ENCODE results near the gene STXBP2.
A peak's percentile ranks its signal among the peaks of the same experiment; 100 is the strongest.

The STXBP2 gene

DNA sequence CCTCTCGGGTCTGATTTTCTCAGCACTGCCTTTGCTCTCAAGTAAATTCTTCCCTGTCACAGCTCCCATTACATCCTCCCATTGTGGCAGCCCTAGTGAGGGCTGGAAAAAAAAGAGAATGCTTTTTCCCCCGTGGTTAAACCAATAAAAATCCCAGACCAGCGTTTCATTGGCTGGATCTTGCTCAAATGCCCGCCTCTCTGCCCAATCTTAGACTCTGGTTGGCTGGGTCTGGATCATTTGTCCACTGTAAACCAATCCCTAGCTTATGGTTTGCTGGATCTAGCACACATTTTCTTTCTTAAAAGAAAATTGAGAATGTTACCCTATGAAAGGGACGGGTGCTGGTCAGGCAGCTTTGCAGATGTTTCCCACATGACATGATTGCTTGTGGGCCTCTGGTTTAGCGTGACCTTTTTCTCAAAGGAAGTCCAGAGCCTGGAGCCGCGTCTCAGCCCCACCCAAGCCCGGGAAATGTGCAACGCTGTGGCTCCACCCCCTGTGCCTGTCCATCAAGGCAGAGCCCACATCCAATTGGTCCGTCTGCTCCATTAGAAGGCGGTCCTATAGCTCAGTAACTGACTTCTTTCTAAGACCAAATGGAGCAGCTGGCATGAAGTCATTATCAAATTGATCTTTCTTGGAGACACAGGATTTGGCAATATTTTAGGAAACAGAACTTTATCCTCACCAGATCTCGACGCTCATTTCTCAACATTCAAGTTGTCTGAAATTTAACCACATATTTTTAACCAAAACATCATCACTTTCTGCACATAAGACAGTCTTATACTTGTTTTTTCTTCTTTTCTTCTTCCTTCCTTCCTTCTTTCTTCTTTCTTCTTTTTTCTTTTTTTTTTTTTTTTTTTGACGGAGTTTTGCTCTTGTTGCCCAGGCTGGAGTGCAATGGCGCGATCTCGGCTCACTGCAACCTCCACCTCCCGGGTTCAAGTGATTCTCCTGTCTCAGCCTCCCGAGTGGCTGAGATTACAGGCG is 37.4 kb downstream of the STXBP2 start:
- H3K9me3 Mint-ChIP-seq = no peaks in the 10 kb centered on the region
- H3K27me3 Mint-ChIP-seq = peaks cover 86% of the 10 kb centered on the region
- H3K27ac Mint-ChIP-seq (ENCODE audit: low read depth) = no peak overlapping the region
- H3K36me3 Mint-ChIP-seq (ENCODE audit: insufficient read depth) = no peaks in the 10 kb centered on the region
- ATAC-seq (replicated peaks; ENCODE audit: extremely low read depth, poor library complexity, severe bottlenecking) (no peak), DNase-seq (ENCODE audit: low spot score in 2 of 2) (no peak)
- no peak overlapping the region for H3K4me3 Mint-ChIP-seq
- H3K4me1 Mint-ChIP-seq = peaks cover 19% of the 10 kb centered on the region

- H3K4me3 Mint-ChIP-seq = no peak overlapping the region
These were observed 39.5 kb downstream of the STXBP2 start for GRCh38 chr19:7676376-7676775.

GRCh38 chr19:7676854-7677253 is 39.9 kb downstream of the STXBP2 start, which contains the start of gene MCEMP1:
MCEMP1 (plus strand) TSS chr19:7677090; CDS start chr19:7677121, 31 bp downstream.
- Mint-ChIP-seq H3K9me3 (no peaks in the 10 kb centered on the region), H3K27me3 (peaks cover 62% of the 10 kb centered on the region), H3K27ac (ENCODE audit: low read depth) (no peak within 1 kb of the TSS), H3K4me3 (no peak within 1 kb of the TSS), H3K4me1 (peaks cover 29% of the 10 kb centered on the region), H3K36me3 (ENCODE audit: insufficient read depth) (peaks cover 9% of the 10 kb centered on the region)
- DNase-seq (ENCODE audit: low spot score in 2 of 2) (no peak), ATAC-seq (replicated peaks; ENCODE audit: extremely low read depth, poor library complexity, severe bottlenecking) (no peak)

More at GRCh38 chr19:7676376-7676775, 39.5 kb downstream of the STXBP2 start:
- Mint-ChIP-seq H3K27me3 (peaks cover 67% of the 10 kb centered on the region), H3K9me3 (no peaks in the 10 kb centered on the region), H3K36me3 (ENCODE audit: insufficient read depth) (peaks cover 4% of the 10 kb centered on the region), H3K27ac (ENCODE audit: low read depth) (no peak overlapping the region), H3K4me1 (peaks cover 24% of the 10 kb centered on the region)
- no peak for DNase-seq (ENCODE audit: low spot score in 2 of 2)
- ATAC-seq (replicated peaks; ENCODE audit: extremely low read depth, poor library complexity, severe bottlenecking) = no peak

- Mint-ChIP-seq H3K36me3 (ENCODE audit: insufficient read depth) (peaks cover 14% of the 10 kb centered on the region), H3K9me3 (no peaks in the 10 kb centered on the region), H3K4me3 (no peak overlapping the region), H3K4me1 (peaks cover 31% of the 10 kb centered on the region), H3K27me3 (peaks cover 53% of the 10 kb centered on the region), H3K27ac (ENCODE audit: low read depth) (peak overlapping the region; percentile 11)
- ATAC-seq (replicated peaks; ENCODE audit: extremely low read depth, poor library complexity, severe bottlenecking) = no peak
- DNase-seq (ENCODE audit: low spot score in 2 of 2) = no peak
These were observed 40.9 kb downstream of the STXBP2 start for GRCh38 chr19:7677669-7678311.

DNA sequence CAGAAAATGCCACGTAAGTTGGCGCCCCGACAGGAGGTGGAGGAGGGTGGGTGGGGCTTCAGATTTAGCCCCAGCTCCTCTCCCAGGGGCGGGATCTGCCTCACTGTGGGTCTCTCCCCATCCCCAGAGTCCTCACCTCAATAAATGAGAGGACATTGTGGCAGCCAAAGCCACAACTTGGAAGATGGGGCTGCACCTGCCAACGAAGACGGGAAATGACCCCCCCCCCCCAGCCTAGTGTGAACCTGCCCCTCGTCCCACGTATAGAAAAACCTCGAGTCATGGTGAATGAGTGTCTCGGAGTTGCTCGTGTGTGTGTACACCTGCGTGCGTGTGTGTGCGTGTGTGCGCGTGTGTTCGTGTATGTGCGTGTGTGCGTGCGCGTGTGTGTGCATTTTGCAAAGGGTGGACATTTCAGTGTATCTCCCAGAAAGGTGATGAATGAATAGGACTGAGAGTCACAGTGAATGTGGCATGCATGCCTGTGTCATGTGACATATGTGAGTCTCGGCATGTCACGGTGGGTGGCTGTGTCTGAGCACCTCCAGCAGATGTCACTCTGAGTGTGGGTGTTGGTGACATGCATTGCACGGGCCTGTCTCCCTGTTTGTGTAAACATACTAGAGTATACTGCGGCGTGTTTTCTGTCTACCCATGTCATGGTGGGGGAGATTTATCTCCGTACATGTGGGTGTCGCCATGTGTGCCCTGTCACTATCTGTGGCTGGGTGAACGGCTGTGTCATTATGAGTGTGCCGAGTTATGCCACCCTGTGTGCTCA is 42.3 kb downstream of the STXBP2 start:
- H3K4me3 Mint-ChIP-seq = peak overlapping the region; percentile 90
- DNase-seq (ENCODE audit: low spot score in 2 of 2) = peak; percentile 42 to 56
- peaks cover 31% of the 10 kb centered on the region for H3K4me1 Mint-ChIP-seq
- peaks cover 39% of the 10 kb centered on the region for H3K27me3 Mint-ChIP-seq
- H3K9me3 Mint-ChIP-seq = no peaks in the 10 kb centered on the region
- peak; percentile 81 for ATAC-seq (replicated peaks; ENCODE audit: extremely low read depth, poor library complexity, severe bottlenecking)
- no peak overlapping the region for H3K27ac Mint-ChIP-seq (ENCODE audit: low read depth)
- peaks cover 23% of the 10 kb centered on the region for H3K36me3 Mint-ChIP-seq (ENCODE audit: insufficient read depth)

GRCh38 chr19:7679771-7680605 is 43.1 kb downstream of the STXBP2 start:
- Mint-ChIP-seq H3K36me3 (ENCODE audit: insufficient read depth) (peaks cover 28% of the 10 kb centered on the region), H3K9me3 (no peaks in the 10 kb centered on the region), H3K4me3 (peak overlapping the region; percentile 90), H3K4me1 (peaks cover 31% of the 10 kb centered on the region), H3K27me3 (peaks cover 35% of the 10 kb centered on the region), H3K27ac (ENCODE audit: low read depth) (peak overlapping the region; percentile 19)
- DNase-seq (ENCODE audit: low spot score in 2 of 2) (no peak), ATAC-seq (replicated peaks; ENCODE audit: extremely low read depth, poor library complexity, severe bottlenecking) (no peak)

GRCh38 chr19:7680606-7681339 is 43.9 kb downstream of the STXBP2 start, which contains the start of gene TRAPPC5:
TRAPPC5 (plus strand) TSS chr19:7680833; CDS start chr19:7682254, 1,421 bp downstream.
- Mint-ChIP-seq H3K4me3 (peak within 1 kb of the TSS; percentile 90), H3K36me3 (ENCODE audit: insufficient read depth) (peaks cover 28% of the 10 kb centered on the region), H3K4me1 (peaks cover 31% of the 10 kb centered on the region), H3K27ac (ENCODE audit: low read depth) (peak within 1 kb of the TSS; percentile 87), H3K27me3 (peaks cover 29% of the 10 kb centered on the region), H3K9me3 (no peaks in the 10 kb centered on the region)
- DNase-seq (ENCODE audit: low spot score in 2 of 2) = peak; percentile 74 to 81
- peak; percentile 47 for ATAC-seq (replicated peaks; ENCODE audit: extremely low read depth, poor library complexity, severe bottlenecking)

DNA sequence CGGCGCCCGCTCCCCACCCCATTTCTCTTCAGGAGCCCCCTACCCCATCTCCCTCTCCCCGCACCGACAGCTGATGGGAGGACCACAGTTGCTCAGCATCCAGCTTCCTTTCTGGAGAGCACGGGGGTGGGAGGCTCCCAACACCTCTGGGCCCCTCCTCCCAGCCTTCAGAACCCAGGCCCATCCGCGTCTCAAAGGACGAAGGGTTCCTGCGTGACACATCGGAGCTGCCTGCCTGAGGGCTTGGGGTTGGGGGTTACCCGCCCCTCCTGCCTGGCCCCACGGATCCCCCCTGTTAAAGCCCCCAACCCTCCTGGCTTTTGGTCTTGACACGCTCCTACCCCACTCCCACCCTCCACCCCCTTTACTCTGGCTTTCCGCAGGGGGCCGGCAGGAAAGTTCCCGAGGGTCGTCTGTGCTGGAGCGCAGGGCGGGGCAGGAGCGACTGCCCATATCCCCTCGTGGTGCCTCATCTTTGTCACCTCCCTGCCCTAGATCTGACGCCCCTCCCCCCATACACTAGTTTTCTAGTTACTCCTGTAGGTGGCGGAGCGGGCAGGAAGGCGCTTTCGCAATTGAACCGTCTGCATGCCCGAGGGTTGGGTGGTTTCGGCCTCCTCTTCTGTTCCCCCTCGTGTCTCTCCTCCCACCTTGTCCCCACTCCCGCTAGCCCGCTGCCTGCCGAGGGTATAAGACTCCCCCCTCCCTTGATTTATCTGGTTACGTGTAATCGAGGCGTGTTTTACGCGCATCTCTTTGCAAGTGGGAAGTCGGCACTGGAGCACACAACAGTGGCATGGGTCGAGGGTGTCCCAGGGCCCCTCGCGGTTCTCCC is 44.6 kb downstream of the STXBP2 start:
- Mint-ChIP-seq H3K27ac (ENCODE audit: low read depth) (peak overlapping the region; percentile 87), H3K4me1 (peaks cover 28% of the 10 kb centered on the region), H3K4me3 (peak overlapping the region; percentile 90), H3K9me3 (no peaks in the 10 kb centered on the region), H3K27me3 (peaks cover 21% of the 10 kb centered on the region), H3K36me3 (ENCODE audit: insufficient read depth) (peaks cover 28% of the 10 kb centered on the region)
- ATAC-seq (replicated peaks; ENCODE audit: extremely low read depth, poor library complexity, severe bottlenecking) (peak; percentile 33), DNase-seq (ENCODE audit: low spot score in 2 of 2) (peak; percentile 54 to 67)

DNA sequence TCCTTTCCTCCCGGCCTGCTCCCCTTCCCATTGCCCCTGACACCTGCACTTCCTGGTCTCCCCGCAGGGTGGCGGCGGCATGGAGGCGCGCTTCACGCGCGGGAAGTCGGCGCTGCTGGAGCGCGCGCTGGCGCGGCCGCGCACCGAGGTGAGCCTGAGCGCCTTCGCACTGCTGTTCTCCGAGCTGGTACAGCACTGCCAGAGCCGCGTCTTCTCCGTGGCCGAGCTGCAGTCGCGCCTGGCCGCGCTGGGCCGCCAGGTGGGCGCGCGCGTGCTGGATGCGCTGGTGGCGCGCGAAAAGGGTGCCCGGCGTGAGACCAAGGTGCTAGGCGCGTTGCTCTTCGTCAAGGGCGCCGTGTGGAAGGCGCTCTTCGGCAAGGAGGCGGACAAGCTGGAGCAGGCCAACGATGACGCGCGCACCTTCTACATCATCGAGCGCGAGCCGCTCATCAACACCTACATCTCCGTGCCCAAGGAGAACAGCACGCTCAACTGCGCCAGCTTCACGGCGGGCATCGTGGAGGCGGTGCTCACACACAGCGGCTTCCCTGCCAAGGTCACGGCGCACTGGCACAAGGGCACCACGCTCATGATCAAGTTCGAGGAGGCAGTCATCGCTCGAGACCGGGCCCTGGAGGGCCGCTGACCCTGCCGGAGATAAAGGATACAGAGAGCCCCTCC is 45.4 kb downstream of the STXBP2 start:
- Mint-ChIP-seq H3K27ac (ENCODE audit: low read depth) (peak overlapping the region; percentile 87), H3K36me3 (ENCODE audit: insufficient read depth) (peaks cover 28% of the 10 kb centered on the region), H3K9me3 (no peaks in the 10 kb centered on the region), H3K4me3 (peak overlapping the region; percentile 90), H3K4me1 (peaks cover 22% of the 10 kb centered on the region), H3K27me3 (peaks cover 14% of the 10 kb centered on the region)
- no peak for ATAC-seq (replicated peaks; ENCODE audit: extremely low read depth, poor library complexity, severe bottlenecking)
- DNase-seq (ENCODE audit: low spot score in 2 of 2) = no peak

Measured in central memory CD8-positive, alpha-beta T cell (primary cell).